Mammary microvascular endothelial cell (primary cell): ENCODE results near the gene F3. TPM values are rescaled to one million over a fixed set of nuclear protein-coding genes. Genes with fewer than 3 reads are reported as not detected.

ENCODE experiments used
- total RNA-seq: library from RNA; depleted of rRNA; stranded (reverse); fragments of >200 nt; gene quantifications from 2 replicates; pipeline ENCODE4 v1.2.3, GENCODE V29; 2015

F3 gene
- 0.80 and 0.94 TPM in 2 replicates for total RNA-seq

GRCh38 chr1:94541246-94542087 is at the start of gene F3:
TSS of gene F3 (minus strand) at chr1:94541759. CDS start at chr1:94541636, 123 bp downstream.

Other genes starting within 250 kb of the F3 start
- gene ABCD3, start 123.4 kb downstream of the F3 start, total RNA-seq = 22.7 and 25.8 TPM in 2 replicates